GM12891 (cell line): ENCODE measurements around the gene TPI1.

Experiments used
- DNase-seq: peaks from one replicate; pipeline ENCODE4 v3.0.0; 2011; ENCODE audit warnings: low spot score; ENCODE audit not compliant: insufficient read length
- FAIRE-seq: peaks from 2 replicates; lab custom pipeline; 2011; peaks lifted over from hg19 to GRCh38; lab: Jason Lieb, UNC
- PAX5 ChIP-seq: IDR thresholded peaks from 2 replicates; pipeline ENCODE4 v1.6.1; 2011; ENCODE audit warnings: low read length, moderate library complexity, mild to moderate bottlenecking; ENCODE audit not compliant: insufficient read depth, severe bottlenecking
- POLR2A ChIP-seq: IDR thresholded peaks from 2 replicates; pipeline ENCODE4 v1.6.1; 2011; ENCODE audit warnings: low read depth, low read length, control low read depth
- POLR2AphosphoS5 ChIP-seq: IDR thresholded peaks from 2 replicates; pipeline ENCODE4 v1.6.1; 2011; ENCODE audit warnings: low read depth, low read length, control low read depth
- POU2F2 ChIP-seq: IDR thresholded peaks from 2 replicates; pipeline ENCODE4 v1.6.1; 2011; ENCODE audit warnings: low read depth, mild to moderate bottlenecking, control low read depth, low read length, moderate library complexity
- SPI1 ChIP-seq: IDR thresholded peaks from 2 replicates; pipeline ENCODE4 v1.6.1; 2011; ENCODE audit warnings: low read depth, low read length, control low read depth
- TAF1 ChIP-seq: IDR thresholded peaks from 2 replicates; pipeline ENCODE4 v1.6.1; 2011; ENCODE audit warnings: low read depth, low read length, control low read depth

TPI1 gene

GRCh38 chr12:6836851-6837250 is 30.5 kb upstream of the TPI1 start:
- no peak for FAIRE-seq
- DNase-seq: no peak
- TF ChIP-seq TAF1 (no peak), POU2F2 (no peak), SPI1 (no peak), POLR2AphosphoS5 (no peak), PAX5 (no peak), POLR2A (no peak)

DNA sequence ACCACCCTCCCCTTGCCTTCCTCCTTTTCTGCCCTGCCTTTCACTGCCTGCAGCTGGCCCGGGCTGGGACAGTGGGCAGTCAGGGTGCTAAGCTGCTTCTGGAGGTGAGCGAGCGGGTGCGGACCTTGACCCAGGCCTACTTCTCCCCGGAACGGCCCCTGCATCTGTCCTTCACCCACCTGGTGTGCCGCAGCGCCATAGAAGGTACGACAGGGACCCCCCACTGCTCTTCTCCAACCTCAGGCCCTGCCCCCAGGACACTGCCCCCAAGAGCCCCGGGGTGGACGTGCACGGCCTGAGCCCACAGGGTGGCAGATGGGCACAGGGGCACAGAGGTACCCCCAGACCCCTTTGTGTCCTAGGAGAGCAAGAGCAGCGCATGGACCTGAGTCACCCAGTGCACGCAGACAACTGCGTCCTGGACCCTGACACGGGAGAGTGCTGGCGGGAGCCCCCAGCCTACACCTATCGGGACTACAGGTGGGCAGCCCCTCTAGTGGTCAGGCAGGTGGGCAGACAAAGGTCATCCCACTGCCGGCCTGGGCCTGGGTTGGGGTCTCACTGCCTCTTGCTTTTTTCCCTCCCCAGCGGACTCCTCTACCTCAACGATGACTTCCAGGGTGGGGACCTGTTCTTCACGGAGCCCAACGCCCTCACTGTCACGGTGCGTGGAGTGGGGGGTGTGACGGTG is 29.8 kb upstream of the TPI1 start:
- FAIRE-seq (no peak), DNase-seq (no peak)
- TF ChIP-seq POLR2A: no peak
- no peak for TF ChIP-seq POLR2AphosphoS5
- TF ChIP-seq SPI1: no peak
- TF ChIP-seq TAF1: no peak
- TF ChIP-seq POU2F2: no peak
- TF ChIP-seq PAX5: no peak

- no peak for FAIRE-seq
- TF ChIP-seq SPI1 (no peak), TAF1 (no peak), POLR2AphosphoS5 (no peak), POLR2A (no peak), PAX5 (no peak), POU2F2 (no peak)
- no peak for DNase-seq
Measured at GRCh38 chr12:6838854-6839253, 28.5 kb upstream of the TPI1 start.

DNA sequence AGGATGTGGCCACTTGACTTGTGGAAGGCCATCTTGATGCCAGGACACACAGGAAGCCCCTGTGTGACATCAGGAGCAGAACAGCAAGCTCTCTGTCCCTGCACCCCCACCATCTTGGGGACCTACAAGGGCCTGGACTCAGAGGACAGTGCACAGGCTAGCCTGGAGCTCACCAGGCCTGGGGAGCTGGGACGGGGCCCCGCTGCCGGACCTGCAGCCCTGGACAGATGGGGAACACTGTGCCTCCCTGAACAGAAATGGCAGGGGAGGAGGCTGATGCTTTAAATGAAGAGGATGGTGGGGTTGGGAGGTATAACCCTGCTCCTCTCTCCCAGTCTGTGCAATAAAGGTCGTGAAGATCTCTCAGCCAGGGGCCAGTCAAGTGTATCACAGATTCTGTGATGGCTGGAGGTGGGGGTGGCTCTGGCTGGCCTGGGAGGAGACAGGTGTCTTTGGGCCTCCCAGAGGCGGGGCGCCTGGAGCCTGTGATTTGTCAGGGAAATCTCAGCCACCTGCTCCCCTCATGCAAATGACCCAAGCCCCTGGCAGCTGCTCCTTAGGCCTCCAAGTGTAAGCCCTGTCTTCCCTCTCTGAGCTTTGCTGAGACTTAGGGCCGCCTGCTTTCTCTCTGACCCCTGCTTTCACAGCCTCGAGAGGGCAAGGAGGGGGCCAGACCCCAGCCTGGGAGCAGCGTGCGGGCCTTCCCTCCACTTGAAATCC is 27.7 kb upstream of the TPI1 start:
- no peak for TF ChIP-seq SPI1
- TF ChIP-seq POLR2AphosphoS5: no peak
- TF ChIP-seq POU2F2: peak; percentile 50; the same call in 1 of the 2 replicates
- DNase-seq (peak; percentile 78), FAIRE-seq (peak; percentile 89)

DNA sequence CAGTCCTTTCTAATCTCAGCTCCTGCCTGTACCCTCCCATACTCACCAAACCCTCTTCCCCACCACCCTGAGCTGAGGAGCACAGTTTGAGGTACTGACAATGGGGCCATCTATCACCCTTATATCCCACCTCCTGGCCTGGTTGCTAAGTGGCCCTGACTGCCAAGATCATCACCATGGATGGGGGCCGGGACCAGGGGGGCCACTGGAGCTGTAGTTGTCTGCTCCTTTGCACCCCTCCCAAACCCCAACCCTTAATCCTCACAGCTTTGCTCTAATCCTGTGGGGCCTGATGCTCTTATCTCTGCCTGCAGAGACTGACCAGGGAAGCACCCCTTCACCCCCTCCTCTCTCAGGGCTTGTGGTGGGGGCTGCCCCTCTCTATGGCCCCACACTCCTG is 27.0 kb upstream of the TPI1 start:
- DNase-seq (no peak), FAIRE-seq (no peak)
- TF ChIP-seq TAF1 (no peak), SPI1 (no peak), PAX5 (no peak), POLR2A (no peak), POU2F2 (no peak), POLR2AphosphoS5 (no peak)

DNA sequence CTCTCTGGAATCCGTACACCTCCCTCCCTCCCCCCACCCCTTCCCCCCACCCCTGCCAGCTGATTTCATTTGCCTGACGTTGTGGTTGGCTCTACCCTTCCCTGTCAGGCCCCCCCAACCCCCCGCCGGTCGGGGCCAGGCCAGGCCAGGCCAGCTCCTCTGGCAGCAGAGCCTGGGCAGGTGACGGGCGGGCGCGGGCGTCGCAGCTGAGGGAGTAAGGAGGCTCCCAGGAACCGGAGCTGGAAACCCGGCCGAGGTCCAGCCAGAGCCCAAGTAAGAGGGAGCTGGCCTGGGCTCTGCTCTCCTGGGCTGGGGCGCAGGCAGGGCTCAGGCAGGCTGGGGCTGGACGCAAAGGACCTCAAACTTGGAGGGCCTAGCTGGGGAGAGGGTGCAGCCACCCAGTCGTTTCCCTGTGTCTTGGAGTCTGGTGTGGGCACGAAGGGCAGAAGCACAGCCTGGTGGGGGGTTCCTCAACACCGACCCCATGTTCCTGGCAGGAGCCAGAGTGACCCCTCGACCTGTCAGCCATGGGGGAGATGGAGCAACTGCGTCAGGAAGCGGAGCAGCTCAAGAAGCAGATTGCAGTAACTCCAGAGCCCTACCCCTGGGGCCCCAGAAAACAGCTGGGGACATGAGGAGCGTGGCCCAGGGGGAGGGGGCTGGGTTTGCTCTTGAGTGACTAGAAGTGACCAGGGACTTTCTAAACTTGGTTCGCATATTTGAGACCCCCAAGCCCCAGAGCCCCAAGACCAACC is 26.4 kb upstream of the TPI1 start, which contains the start of gene GNB3:
Gene GNB3 (plus strand): TSS at position 165 of the 755 bp plus-strand sequence. CDS start 363 bp downstream, at position 528.
- DNase-seq (no peak), FAIRE-seq (no peak)
- TF ChIP-seq TAF1 (no peak), SPI1 (no peak), POU2F2 (no peak), POLR2AphosphoS5 (no peak)

- no peak for FAIRE-seq
Measured at GRCh38 chr12:6842075-6842474, 25.3 kb upstream of the TPI1 start.

DNA sequence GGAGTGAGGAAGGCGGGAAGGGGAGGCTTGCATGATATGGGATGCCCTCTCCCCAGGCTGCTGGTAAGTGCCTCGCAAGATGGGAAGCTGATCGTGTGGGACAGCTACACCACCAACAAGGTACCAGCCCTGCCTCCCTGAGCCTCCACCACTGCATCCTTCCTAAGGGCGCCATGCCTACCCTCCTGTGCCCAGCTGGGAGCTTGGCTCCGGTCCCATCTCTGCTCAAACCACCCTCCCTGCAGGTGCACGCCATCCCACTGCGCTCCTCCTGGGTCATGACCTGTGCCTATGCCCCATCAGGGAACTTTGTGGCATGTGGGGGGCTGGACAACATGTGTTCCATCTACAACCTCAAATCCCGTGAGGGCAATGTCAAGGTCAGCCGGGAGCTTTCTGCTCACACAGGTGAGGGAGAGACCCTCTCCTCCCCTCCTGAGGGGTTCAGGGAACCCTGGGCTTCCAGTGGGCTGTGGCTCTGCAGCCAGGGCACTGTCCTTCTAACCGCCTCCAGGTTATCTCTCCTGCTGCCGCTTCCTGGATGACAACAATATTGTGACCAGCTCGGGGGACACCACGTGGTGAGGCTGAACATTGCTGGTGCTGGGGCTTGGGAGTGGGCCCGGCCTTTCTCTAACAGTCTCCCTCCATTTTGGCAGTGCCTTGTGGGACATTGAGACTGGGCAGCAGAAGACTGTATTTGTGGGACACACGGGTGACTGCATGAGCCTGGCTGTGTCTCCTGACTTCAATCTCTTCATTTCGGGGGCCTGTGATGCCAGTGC is 24.0 kb upstream of the TPI1 start:
- DNase-seq: no peak
- TF ChIP-seq POLR2AphosphoS5 (no peak), SPI1 (no peak), PAX5 (no peak), POLR2A (no peak), TAF1 (no peak), POU2F2 (no peak)
- no peak for FAIRE-seq

More at GRCh38 chr12:6842075-6842474, 25.3 kb upstream of the TPI1 start:
- DNase-seq: no peak
- TF ChIP-seq TAF1: no peak
- TF ChIP-seq PAX5: no peak
- no peak for TF ChIP-seq POU2F2

GRCh38 chr12:6845395-6845794 is 21.9 kb upstream of the TPI1 start:
- no peak for FAIRE-seq
- no peak for TF ChIP-seq PAX5
- no peak for TF ChIP-seq POU2F2
- no peak for TF ChIP-seq SPI1
- TF ChIP-seq POLR2A: no peak
- TF ChIP-seq POLR2AphosphoS5: no peak
- no peak for TF ChIP-seq TAF1
- no peak for DNase-seq
